HG03378 (cell line): Measurements from ENCODE around the gene PCLO.
"Not testable (repeated sequence)": the region's sequence is repeated elsewhere in the genome, so short reads cannot be mapped to it uniquely, and the experiment has no call there.

Source experiments
- ATAC-seq: cut with Tn5 transposase; IDR thresholded peaks from one replicate; pipeline ENCODE4 v1.9.1; 2021; ENCODE audit warnings: mild to moderate bottlenecking, moderate library complexity; ENCODE audit not compliant: unreplicated experiment

PCLO gene

DNA sequence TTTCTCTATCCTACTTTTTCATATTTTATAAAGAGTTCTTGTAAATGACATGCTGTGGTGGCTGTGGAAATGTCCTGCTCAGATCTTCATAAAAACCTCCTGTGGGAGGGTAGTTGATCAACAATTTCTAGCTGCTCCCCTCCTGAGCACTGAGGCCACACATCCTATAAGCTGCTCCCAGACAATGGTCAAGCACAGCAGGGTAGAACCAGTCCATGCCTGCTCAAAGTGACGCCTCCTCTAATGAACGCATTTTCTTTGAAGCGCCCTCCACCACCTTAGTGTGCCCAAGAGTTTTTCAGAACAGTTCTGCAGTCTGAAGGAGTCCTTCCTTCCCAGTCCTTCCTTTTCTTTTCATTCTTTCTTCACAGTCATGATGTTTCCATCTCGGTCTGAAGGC, 420.5 kb downstream of the PCLO start:
- no peak for ATAC-seq

DNA sequence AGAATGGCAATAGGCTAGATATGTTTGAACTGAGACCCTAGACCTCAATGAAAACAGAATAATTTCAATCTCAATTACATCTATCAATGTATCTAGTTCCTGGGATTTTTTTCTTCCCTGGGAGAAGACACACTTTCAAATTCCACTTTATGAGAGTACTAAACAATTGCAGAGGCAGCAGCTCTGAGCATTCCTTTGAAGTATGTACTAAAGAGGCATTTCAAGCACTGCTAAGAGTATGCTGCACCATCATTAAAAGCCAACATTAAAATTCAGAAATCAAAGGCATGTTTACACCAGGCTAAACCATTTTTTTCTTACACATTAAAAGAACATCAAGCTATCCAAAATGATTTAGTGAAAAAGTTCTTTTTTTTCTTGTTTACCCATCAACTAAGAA, 421.2 kb downstream of the PCLO start:
- ATAC-seq = no peak

DNA sequence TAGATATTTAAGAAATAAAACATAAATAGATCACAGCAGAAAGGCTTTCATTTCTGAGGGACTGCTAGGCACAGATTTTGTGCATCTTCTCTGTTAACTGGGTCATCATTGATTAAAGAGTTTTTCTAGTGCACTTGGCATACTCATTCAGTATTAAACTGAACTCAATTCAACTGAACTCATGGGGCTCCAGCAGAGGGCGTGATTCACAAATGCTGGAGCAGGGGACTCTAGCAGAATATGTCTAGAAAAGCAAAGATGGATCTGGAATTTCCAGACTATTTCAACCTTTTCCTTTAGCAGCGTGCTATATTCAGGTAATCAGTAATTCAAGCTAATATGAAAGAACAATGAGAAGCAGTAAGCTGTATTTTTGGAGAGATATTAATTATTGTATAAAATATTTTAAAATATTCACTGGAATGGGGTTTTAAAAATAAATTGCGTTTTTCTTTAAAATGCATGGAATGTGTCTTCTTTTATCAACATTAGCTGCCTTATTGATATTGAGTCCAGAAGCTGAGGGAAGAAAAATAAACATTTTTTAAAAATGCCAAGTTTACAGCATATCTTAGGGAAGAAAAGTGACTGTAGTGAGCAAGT, 422.3 kb downstream of the PCLO start:
- ATAC-seq = no peak

DNA sequence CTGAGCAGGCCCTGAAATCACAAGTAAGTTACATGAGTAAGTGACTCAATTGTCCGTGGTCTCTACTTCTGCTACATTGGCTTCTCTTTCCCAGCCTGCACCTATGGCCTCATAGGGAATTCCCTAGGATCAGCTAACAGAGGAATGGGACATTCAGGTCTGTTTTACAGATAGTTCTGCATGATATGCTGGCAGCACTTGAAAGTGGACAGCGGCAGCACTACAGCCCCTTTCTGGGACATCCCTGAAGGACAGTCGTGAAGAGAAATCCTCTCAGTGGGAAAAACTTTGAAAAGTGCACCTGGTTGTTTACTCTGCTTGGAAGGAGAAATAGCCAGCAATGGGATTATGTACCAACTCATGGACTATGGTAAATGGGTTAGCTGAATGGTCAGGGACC, 426.1 kb downstream of the PCLO start:
- ATAC-seq = no peak

DNA sequence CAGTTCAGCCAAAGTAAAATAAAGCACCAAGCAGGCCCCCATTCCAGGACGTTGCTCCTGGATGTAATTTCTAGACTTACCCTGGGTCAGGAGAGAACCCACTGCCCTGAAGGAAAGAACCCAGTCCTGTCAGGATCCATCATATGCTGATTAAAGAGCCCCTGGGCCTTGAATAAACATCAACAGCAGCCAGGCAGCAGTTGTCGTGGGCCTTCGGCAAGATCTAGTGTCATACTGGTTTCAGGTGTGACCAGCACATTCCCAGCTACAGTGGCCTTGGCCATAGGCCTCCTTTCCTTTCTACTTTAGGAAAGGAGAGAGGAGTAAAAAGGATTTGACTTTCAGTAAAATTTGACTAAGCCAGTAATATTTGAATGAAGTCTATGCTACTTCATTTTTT, 430.0 kb downstream of the PCLO start:
- no peak for ATAC-seq

DNA sequence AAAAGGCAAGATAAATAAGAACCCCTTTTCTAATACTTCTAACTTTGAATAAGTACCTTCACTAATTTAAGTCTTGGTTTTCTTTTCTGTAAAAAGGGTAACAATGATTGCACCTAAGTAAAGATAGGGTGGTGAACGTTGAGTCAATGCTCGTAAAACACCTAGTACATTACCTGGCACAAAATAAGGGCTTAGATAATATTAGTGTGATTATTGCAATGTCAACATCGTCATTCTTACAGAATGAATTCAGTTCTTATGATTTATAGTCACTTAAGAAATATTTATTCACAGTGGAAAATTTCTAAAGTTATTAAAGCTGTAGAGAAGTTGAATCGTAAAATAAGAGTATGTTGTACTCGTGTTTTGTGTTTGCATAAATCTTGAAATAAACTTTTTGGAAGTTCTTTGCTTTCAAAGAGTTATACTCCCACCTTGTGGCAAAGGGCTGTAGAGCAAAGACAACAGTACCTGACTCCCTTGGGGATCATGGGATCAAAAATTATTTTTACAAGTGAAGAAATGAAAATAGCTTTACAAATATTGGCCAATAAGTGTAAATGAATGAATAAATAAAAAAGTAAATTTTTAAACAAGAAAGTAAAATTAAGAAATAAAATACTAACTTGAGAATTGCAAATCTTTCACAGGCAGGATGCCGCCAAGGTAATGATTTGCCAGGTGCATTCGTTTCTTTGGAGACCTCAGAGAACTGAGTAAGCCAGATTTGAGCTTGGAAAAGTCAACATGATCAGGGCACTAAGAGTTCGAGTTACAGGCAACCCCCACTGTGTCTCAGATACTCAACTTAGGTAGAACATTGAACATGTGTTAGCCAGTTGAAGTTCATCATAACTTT, 433.3 kb downstream of the PCLO start:
- no peak for ATAC-seq

DNA sequence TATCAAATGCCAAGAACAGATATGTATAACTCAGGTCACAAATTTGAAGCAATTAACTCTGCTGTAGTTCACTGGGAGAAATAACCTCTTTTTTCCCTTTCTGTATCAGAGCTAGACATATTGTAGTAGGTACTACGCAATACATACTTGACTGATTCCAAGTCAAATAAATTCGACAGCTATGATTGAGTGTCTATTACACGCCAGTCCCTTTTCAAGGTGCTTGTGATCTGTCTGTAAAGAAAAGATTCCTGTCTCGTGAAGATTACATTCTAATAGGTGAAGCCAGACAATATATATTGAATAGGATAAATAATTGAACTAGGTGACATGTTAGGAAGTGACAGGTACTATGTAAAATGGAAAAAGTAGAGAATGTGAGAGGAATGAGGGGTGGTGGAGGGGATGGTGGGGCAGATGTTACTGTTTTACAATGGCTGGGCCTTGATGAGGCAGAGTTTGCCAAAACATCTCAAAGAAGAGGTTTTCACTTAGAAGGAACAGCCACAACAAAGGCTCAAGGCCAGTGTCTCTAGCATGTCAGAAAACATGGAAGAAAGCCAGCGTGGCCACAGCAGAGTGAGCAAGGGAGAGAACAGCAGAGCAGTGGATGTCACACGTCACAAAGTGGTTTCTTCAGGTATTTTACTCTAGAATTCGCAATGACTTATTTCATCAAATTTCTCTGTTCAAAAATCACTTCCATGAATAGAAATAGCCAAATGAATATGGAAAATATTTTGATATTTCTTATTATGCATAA, 436.5 kb downstream of the PCLO start:
- no peak for ATAC-seq

DNA sequence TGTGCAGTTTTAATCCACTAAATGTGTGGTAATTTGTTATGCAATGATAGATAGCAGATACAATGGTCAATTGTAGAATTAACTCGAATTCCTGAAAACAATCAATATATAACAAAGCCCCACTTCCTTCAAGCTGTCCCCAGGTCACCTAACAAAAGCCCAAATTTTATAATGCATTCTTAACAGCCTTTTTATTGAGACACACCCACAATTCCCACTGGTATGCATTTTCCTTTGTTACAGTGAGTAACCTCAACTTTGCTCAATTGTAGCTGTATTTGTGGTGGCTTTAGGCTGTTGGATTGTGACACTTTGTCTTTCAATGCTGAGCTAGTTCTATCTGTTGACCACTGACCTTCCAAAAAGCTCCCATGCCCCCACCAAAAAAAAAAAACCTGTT, 439.3 kb downstream of the PCLO start:
- no peak for ATAC-seq

DNA sequence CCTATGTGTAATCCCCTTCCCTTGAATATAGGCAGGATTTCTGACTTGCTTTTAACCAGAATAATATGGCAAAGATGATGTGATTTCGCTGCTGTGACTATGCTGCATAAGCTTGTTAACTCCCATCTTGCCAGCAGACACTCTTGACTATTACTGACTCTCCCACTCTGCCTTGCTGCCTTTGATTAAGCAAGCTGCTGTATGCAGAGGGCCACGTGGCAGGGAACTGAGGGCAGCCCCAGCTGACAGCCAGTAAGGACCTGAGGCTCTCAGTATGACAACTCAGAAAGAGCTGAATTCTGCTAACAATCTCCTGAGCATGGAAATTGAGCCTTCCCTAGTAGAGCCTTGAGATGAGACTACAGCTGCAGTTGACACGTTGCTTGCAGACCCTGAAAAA, 439.7 kb downstream of the PCLO start:
- no peak for ATAC-seq

DNA sequence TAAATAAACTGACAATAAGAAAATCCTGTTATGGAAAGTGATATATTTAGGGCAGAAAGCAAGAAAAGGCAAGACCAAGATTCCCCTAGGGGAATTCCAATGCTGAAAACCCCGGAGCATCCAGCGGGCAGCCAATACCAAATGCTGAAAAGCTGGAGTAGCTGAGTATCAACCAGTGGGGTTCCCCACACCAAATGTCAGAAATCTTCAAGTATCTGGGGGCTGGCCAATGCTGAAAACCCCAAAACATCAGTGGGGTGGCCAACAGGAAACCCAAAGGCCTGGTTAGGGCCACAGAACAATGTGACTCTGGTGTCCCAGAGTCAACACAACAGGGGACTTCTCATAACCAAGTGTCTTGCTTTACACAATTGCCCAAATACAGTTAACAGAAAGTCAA, 447.3 kb downstream of the PCLO start:
- no peak for ATAC-seq

DNA sequence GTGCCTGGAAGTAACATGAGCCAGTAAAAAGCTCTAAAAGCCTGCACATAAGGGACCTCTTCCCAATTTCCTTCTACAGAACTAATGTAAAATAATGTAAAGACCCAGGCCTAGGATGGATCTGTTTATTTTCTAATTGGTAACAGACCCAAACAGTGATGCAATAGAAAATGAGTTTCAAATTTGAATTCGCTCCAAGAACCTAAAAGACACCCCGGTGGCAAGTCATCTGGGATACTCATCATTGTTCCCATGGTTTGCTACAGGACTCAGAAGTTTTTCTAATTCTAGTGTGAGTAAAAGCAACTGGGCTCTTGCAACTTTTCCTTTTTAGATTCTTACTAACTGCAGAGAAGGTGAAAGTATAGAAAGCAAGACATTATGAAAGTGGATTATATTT, 447.8 kb downstream of the PCLO start:
- no peak for ATAC-seq

DNA sequence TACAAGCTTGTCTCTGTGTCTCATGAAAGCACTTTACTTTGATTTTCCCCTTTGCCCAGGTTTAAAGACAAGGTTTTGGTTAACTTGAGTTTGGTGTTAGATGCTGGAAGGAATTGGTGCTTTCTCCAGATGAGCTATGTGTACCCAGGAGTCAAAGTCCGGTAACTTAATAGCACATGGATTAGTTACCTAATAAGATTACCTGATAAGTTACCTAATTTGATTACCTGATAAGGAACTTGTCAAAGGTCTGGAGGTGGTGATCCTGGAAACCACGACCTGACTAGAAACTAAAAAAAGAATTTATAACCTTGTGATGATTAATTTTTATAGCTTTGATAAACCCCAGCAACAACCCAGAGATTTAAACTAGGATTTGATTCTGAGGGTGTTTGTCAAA, 449.2 kb downstream of the PCLO start:
- ATAC-seq = no peak

DNA sequence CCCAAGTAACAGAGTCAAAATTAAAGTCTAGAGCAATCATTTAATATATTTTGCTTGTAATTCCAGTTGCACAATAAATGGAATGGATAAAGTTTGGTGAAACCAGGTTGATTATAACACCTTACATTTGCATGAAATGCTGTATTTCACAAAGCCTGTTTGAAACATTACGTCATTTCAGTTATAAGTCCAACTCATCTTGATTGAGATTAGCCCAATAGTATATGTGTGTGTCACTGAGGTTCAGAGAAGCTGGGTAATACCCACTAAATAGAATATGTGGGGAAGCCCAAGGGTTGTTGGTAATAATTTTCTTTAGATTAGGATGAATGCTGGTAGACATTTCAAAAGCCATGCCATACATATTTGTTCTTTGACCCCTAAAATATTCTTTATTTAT, 456.3 kb downstream of the PCLO start:
- not testable (repeated sequence) for ATAC-seq

DNA sequence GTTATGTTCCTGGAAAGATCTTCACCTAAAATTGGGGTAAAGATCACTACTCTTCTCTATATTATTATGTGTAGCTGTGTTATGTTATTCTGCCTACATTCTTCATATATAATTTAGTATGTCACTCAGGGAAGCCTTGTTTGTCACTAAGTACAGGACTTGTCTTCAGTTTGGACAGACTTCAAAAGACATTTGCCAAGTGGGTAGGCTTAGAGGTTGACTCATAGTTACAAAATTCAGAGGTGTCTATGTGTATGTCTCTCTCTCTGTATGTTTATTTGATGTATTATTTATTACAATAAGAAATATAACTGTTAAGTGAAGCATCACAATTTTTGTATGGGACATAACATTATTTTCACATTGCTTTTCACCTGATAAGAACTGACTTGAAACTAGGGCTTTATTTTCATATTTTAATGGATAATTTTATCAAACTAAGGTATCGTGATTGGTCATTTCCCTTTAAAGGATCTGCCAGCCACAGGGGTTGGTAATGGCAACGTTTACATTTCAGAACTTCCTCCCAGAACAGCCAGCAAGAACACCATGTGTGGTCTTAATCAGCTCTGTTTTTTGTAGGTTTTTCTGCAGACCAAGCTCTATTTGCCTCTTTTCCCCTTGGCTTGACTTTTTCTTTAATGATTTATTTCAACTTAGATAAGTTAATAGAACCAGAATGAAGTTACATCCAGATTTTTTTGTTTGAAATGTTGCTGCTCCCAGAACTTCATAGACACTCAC, 457.0 kb downstream of the PCLO start:
- ATAC-seq = no peak

DNA sequence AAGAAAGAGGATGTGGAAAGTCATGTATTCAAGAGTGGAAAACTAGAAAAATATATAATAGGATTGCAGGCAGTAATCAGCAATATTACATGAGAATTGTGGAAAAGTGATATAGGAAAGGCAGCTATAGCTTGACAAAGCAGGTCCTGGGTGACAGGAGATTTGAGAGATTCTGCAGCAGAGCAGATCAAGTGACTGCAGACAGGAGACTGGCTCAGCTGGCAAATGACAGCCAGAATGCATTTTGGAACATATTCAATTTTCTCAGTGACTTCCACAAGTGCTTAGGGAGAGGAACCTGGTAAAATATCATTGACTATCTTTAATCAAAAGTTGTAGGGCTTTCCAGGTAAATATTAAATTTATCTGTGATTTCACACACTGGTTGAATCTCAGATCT, 458.6 kb downstream of the PCLO start:
- ATAC-seq = no peak
